Stimulated activated naive B cell treated with anti-CD40 and anti-IgM and Interleukin-4, amounts not matched to agents 10 μg/mL and 1 μg/mL and 100 μg/mL, for 72 hours (primary cell): Measurements from ENCODE around the gene CFHR4.
"Not testable (repeated sequence)": the region's sequence is repeated elsewhere in the genome, so short reads cannot be mapped to it uniquely, and the experiment has no call there.

Source experiments
- ATAC-seq, 2 donors: fragments of 150-1000 bp; cut with Tn5 transposase; replicated peaks; 2 replicates each; pipeline ENCODE4 v1.10.0; 2021; ENCODE audit warnings: moderate library complexity in 1 of 2
- DNase-seq: peaks from one replicate; pipeline ENCODE4 v3.0.0; 2021
- H3K27ac Mint-ChIP-seq: one replicate; pipeline ENCODE4 v1.8.0; 2022; ENCODE audit warnings: mild to moderate bottlenecking, mixed read lengths
- H3K27me3 Mint-ChIP-seq, 2 donors: one replicate each; pipeline ENCODE4 v1.8.0; 2022; ENCODE audit warnings: mixed read lengths in 2 of 2
- H3K36me3 Mint-ChIP-seq, 2 donors: one replicate each; pipeline ENCODE4 v1.8.0; 2022; ENCODE audit warnings: mixed read lengths in 2 of 2, mild to moderate bottlenecking in 1 of 2
- H3K4me1 Mint-ChIP-seq, 2 donors: one replicate each; pipeline ENCODE4 v1.8.0; 2022; ENCODE audit warnings: mixed read lengths in 2 of 2, mild to moderate bottlenecking in 1 of 2
- H3K4me3 Mint-ChIP-seq, 2 donors: one replicate each; pipeline ENCODE4 v1.8.0; 2022; ENCODE audit warnings: mild to moderate bottlenecking in 2 of 2, mixed read lengths in 2 of 2, moderate library complexity in 1 of 2
- H3K9me3 Mint-ChIP-seq, 2 donors: one replicate each; pipeline ENCODE4 v1.8.0; 2022; ENCODE audit warnings: mixed read lengths in 2 of 2, mild to moderate bottlenecking in 1 of 2

The CFHR4 gene

GRCh38 chr1:196887515-196888239 lies at the start of gene CFHR4:
CFHR4 (plus strand) TSS chr1:196888052; CDS start chr1:196888151, 99 bp downstream.
- H3K27ac Mint-ChIP-seq, result no peak within 1 kb of the TSS
- no peak for DNase-seq
- H3K27me3 Mint-ChIP-seq, result no peaks in the 10 kb centered on the region
- no peak within 1 kb of the TSS for H3K4me3 Mint-ChIP-seq
- ATAC-seq, result no peak
- no peaks in the 10 kb centered on the region for H3K4me1 Mint-ChIP-seq
- no peaks in the 10 kb centered on the region for H3K36me3 Mint-ChIP-seq
- H3K9me3 Mint-ChIP-seq, result peaks cover 0 to 8% of the 10 kb centered on the region in 2 donors

- ATAC-seq, result not testable (repeated sequence)
These were observed 38.0 kb upstream of the CFHR4 start for GRCh38 chr1:196849613-196850492.

GRCh38 chr1:196856053-196856452 lies 31.8 kb upstream of the CFHR4 start:
- DNase-seq, result no peak
- H3K4me1 Mint-ChIP-seq, result no peaks in the 10 kb centered on the region
- peak in 1 of 2 donors; percentile 16 for ATAC-seq
- no peaks in the 10 kb centered on the region for H3K36me3 Mint-ChIP-seq
- H3K9me3 Mint-ChIP-seq, result peaks cover 0 to 2% of the 10 kb centered on the region in 2 donors
- no peak overlapping the region for H3K4me3 Mint-ChIP-seq
- no peaks in the 10 kb centered on the region for H3K27me3 Mint-ChIP-seq
- no peak overlapping the region for H3K27ac Mint-ChIP-seq

More at GRCh38 chr1:196849613-196850492, 38.0 kb upstream of the CFHR4 start:
- not testable (repeated sequence) for DNase-seq, H3K27ac Mint-ChIP-seq, H3K9me3 Mint-ChIP-seq, H3K4me1 Mint-ChIP-seq, H3K4me3 Mint-ChIP-seq, H3K36me3 Mint-ChIP-seq, H3K27me3 Mint-ChIP-seq

- DNase-seq (no peak), ATAC-seq (no peak)
- H3K27ac Mint-ChIP-seq, result no peak overlapping the region
- H3K27me3 Mint-ChIP-seq, result no peaks in the 10 kb centered on the region
- H3K4me3 Mint-ChIP-seq, result no peak overlapping the region
- H3K4me1 Mint-ChIP-seq, result no peaks in the 10 kb centered on the region
- H3K9me3 Mint-ChIP-seq, result peaks cover 0 to 2% of the 10 kb centered on the region in 2 donors
- no peaks in the 10 kb centered on the region for H3K36me3 Mint-ChIP-seq
These were observed 30.7 kb upstream of the CFHR4 start for GRCh38 chr1:196857188-196857587.

DNA sequence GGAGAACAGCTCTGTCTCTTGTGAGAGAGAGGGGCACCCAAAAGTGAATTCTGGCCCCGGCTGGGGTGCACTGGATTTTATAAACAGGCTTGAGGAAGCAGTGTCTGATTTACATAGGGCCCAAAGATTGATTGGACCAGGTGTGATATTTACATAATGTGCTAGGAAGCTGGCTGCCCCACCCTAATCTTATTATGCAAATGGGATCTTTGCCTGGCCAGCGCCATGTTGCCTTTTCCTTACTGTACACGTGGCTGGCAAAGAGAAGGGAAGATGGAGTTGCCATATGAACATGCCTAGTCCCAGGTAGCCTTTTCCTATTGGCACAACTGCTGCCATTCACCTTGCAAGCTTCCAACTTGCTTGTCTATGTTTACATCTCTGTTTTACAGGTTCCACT lies 29.0 kb upstream of the CFHR4 start:
- peaks cover 0 to 7% of the 10 kb centered on the region in 2 donors for H3K9me3 Mint-ChIP-seq
- no peaks in the 10 kb centered on the region for H3K4me1 Mint-ChIP-seq
- DNase-seq (no peak), ATAC-seq (no peak)
- no peak overlapping the region for H3K27ac Mint-ChIP-seq
- no peak overlapping the region for H3K4me3 Mint-ChIP-seq
- H3K27me3 Mint-ChIP-seq, result no peaks in the 10 kb centered on the region
- H3K36me3 Mint-ChIP-seq, result no peaks in the 10 kb centered on the region

- DNase-seq, result no peak
- Mint-ChIP-seq H3K27me3 (no peaks in the 10 kb centered on the region), H3K36me3 (no peaks in the 10 kb centered on the region), H3K9me3 (peaks cover 0 to 7% of the 10 kb centered on the region in 2 donors), H3K4me1 (no peaks in the 10 kb centered on the region), H3K27ac (no peak overlapping the region), H3K4me3 (no peak overlapping the region)
- no peak for ATAC-seq
These were observed 27.4 kb upstream of the CFHR4 start for GRCh38 chr1:196860323-196860884.

DNA sequence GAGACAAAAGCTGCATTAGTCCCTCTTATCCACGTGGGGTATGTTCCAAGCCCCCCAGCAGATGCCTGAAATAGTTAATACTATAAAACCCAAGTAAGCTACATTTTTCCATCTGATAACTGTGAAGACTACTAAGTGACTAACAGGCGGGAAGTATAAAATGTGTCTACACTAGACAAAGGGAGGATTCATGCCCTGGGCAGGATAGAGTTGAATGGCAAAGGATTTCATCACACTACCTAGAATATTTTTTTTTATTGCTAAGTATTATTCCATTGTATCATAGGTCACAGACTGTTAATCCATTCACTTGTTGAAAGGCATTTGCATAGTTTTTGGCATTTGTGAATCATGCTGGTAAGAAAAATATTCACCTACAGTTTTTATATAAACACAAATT lies 26.4 kb upstream of the CFHR4 start:
- H3K36me3 Mint-ChIP-seq, result no peaks in the 10 kb centered on the region
- H3K4me3 Mint-ChIP-seq, result no peak overlapping the region
- no peaks in the 10 kb centered on the region for H3K27me3 Mint-ChIP-seq
- DNase-seq (no peak), ATAC-seq (no peak)
- H3K9me3 Mint-ChIP-seq, result peaks cover 0 to 7% of the 10 kb centered on the region in 2 donors
- H3K4me1 Mint-ChIP-seq, result no peaks in the 10 kb centered on the region
- H3K27ac Mint-ChIP-seq, result no peak overlapping the region

DNA sequence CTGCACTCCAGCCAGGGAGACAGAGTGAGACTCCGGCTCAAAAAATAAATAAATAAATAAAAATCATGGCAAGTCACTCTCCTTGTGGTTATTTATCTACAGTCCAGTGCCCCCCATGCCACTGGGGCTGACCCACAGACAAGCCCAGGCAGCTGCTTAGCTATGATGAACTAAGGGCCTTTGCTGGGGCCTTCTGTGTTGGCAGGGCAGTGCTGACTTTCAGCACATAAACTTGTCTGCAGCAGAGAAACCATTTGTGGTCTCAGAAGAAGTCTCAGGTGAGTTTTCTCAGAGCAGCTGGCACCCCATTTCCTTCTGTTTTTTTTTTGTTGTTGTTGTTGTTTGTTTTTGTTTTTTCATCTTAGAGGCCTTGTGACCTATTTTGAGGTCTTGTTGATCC lies 20.9 kb upstream of the CFHR4 start:
- Mint-ChIP-seq H3K4me3 (no peak overlapping the region), H3K4me1 (no peaks in the 10 kb centered on the region), H3K27ac (no peak overlapping the region), H3K9me3 (peaks cover 0 to 4% of the 10 kb centered on the region in 2 donors), H3K27me3 (no peaks in the 10 kb centered on the region), H3K36me3 (no peaks in the 10 kb centered on the region)
- DNase-seq (no peak), ATAC-seq (no peak)

- H3K9me3 Mint-ChIP-seq, result peaks cover 3 to 7% of the 10 kb centered on the region in 2 donors
- H3K4me1 Mint-ChIP-seq, result no peaks in the 10 kb centered on the region
- ATAC-seq (no peak), DNase-seq (no peak)
- H3K4me3 Mint-ChIP-seq, result no peak overlapping the region
- H3K27me3 Mint-ChIP-seq, result no peaks in the 10 kb centered on the region
- H3K27ac Mint-ChIP-seq, result no peak overlapping the region
- H3K36me3 Mint-ChIP-seq, result no peaks in the 10 kb centered on the region
These were observed 14.5 kb upstream of the CFHR4 start for GRCh38 chr1:196873385-196873784.

DNA sequence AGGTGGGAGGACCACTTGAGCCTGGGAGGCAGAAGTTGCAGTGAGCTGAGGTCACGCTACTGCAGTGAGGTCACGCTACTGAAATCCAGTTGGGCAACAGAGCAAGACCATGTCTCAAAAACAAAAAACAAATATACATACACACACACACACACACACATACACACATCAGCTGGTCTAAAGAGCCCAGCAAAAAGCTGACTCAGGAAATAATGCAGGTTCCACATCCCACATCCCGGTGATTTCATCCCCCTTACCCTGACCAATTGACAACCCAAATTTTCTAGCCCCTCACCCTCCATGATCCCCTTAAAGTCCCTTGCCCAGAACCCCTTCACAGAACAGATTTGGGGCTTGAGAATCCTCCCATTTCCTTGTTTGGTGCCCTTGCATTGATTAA lies 11.9 kb upstream of the CFHR4 start:
- H3K9me3 Mint-ChIP-seq, result peaks cover 3 to 7% of the 10 kb centered on the region in 2 donors
- H3K4me1 Mint-ChIP-seq, result no peaks in the 10 kb centered on the region
- no peak overlapping the region for H3K27ac Mint-ChIP-seq
- DNase-seq, result no peak
- H3K36me3 Mint-ChIP-seq, result no peaks in the 10 kb centered on the region
- no peak overlapping the region for H3K4me3 Mint-ChIP-seq
- H3K27me3 Mint-ChIP-seq, result no peaks in the 10 kb centered on the region
- no peak for ATAC-seq

- no peak for DNase-seq
- Mint-ChIP-seq H3K4me3 (no peak overlapping the region), H3K9me3 (peaks cover 7% of the 10 kb centered on the region in 2 donors), H3K27me3 (no peaks in the 10 kb centered on the region), H3K4me1 (no peaks in the 10 kb centered on the region), H3K36me3 (no peaks in the 10 kb centered on the region), H3K27ac (no peak overlapping the region)
- no peak for ATAC-seq
These were observed 9.9 kb upstream of the CFHR4 start for GRCh38 chr1:196877964-196878363.

DNA sequence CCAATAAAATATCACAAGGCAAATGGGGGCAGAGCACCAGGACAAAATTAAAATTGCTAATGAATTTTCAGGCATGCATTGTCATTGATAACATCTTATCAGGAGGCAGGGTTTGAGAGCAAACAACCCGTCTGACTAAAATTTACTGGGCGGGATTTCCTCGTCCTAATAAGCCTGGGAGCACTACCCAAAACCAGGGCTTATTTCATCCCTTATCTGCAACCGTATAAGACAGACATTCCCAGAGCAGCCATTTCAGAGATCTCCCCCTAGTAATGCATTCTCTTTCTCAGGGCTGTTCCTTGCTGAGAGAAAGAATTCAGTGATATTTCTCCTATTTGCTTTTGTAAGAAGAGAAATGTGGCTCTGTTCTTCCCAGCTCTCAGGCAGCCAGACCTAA lies 1.3 kb upstream of the CFHR4 start:
- not testable (repeated sequence) for ATAC-seq, H3K4me3 Mint-ChIP-seq, H3K4me1 Mint-ChIP-seq, DNase-seq, H3K27ac Mint-ChIP-seq, H3K27me3 Mint-ChIP-seq, H3K36me3 Mint-ChIP-seq
- H3K9me3 Mint-ChIP-seq, result peaks cover 0 to 12% of the 10 kb centered on the region in 2 donors

- Mint-ChIP-seq H3K9me3 (peaks cover 0 to 3% of the 10 kb centered on the region in 2 donors), H3K4me3 (no peak overlapping the region), H3K36me3 (no peaks in the 10 kb centered on the region), H3K27me3 (no peaks in the 10 kb centered on the region), H3K27ac (no peak overlapping the region), H3K4me1 (no peaks in the 10 kb centered on the region)
- DNase-seq (no peak), ATAC-seq (no peak)
These were observed 2.8 kb downstream of the CFHR4 start for GRCh38 chr1:196890668-196891067.

- ATAC-seq, result no peak
- H3K27ac Mint-ChIP-seq, result no peak overlapping the region
- no peaks in the 10 kb centered on the region for H3K27me3 Mint-ChIP-seq
- H3K4me3 Mint-ChIP-seq, result no peak overlapping the region
- no peaks in the 10 kb centered on the region for H3K36me3 Mint-ChIP-seq
- peaks cover 0 to 3% of the 10 kb centered on the region in 2 donors for H3K9me3 Mint-ChIP-seq
- H3K4me1 Mint-ChIP-seq, result no peaks in the 10 kb centered on the region
- no peak for DNase-seq
These were observed 3.4 kb downstream of the CFHR4 start for GRCh38 chr1:196891251-196891650.
